NCI-H345 (cell line): ENCODE data around the gene SLC4A4.
A peak's percentile ranks its signal among the peaks of the same experiment; 100 is the strongest.

Experiments used
- DNase-seq: peaks from one replicate; lab custom pipeline; 2025; lab: John Stamatoyannopoulos, UW

The SLC4A4 gene

DNA sequence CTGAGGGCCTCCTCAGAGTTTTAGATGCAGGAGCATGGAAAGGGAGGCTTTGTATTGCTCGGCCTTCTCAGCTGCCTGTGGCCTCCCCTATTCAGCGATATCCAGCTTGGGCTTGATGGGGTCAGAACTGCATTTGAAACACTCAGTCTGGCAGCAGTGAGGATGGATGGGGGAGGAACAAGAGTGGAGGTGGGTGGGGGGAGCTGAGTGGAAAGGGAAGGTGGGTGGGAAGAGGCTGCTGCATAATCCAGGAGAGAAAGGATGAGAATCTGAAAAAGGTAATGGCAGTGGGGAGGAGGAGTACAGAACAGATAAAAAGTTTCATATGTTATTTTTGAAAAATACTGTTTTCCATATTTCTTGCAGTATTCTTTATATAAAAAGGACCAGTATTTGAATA, 202.7 kb downstream of the SLC4A4 start:
- DNase-seq: no peak

DNA sequence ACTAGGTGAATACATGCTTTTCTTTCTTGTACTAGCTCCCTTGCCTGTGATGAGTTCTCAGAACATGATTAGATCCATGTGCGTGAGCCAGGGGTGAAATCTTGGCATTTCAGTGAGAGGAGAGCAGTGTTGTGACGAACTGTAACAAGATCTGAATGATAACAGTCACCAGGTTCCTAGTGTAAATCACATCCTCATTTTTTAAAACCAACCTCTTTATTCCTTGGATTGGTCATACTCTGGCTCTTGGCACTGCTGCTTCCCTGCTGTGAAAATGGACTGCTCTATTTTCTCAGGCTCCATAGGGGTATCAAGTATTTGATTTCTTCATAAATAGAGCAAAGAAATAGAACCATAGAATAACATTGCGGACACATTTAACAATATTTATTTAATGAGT, 206.3 kb downstream of the SLC4A4 start:
- peak; percentile 3 for DNase-seq

DNA sequence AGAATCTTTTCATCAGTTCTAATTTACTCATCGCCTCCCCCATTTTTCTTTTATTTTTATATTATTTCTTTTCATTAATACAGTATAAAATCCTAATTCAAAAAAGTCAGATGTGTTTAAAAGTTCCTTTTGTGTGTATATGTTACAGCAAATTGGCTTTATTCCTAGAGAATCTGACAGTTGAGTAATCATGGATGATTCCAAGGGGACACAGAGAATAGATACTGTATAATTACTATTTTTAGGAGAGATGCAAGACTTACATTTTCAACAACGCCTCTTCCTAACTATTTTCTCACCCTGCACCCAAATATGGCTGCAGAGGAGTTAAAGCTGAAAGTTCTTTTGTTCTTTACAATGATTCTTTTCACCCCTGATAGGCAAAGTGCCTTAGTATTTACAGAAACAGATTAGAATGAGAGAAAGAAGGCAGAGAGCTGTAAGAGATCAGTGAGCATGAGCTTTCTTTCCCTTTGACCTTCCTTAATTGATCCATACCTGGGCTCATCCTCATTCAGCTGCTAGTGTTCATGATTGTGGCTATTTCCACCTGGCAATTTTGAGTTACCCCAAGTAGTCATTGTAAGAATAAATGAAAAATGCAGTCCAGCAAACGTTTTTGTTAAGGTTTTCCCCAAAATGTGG, 210.8 kb downstream of the SLC4A4 start:
- no peak for DNase-seq

DNA sequence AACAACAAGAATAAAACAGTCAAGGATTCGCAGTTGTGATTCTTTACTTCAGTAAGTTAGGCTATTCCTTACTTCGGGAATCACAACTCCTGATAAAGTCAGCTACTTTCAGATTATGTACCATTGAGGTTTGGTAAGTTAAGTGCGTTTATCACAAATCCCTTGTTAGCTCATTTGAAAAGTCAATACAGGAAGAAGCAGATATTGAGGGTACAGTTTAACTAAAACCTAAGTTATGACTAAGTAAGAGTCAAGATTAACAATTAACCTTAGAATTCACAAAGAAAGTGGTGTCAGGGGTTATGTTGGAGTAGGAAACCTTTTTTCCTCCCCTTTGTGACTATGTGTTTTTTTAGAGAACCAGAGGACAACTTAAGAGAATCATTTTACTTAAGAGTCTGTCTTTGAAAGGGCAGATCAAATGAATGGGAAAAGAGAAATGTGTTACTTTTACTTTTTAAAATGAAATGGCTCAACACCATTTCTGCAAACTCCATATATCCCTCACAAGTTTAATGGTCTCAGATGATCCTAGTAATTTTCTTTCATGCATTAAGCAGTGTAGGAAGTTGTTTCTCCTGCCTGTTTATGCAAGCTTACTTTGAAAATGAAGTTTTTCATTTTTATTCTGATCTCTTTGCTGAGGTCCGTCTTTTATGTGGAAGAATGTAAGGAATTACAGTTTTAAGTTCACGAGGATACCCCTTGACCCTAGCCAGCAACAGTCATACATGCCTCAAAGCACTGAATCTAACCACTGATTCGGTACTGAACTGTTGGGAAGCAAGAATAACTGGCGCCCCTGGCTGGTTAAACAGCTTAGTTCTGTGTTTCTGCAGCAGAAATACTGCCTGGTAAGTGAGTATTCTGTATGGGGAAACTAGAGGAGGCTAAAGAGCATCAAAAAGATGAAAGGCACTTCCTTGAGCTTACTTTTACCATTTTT, 211.7 kb downstream of the SLC4A4 start:
- no peak for DNase-seq

DNA sequence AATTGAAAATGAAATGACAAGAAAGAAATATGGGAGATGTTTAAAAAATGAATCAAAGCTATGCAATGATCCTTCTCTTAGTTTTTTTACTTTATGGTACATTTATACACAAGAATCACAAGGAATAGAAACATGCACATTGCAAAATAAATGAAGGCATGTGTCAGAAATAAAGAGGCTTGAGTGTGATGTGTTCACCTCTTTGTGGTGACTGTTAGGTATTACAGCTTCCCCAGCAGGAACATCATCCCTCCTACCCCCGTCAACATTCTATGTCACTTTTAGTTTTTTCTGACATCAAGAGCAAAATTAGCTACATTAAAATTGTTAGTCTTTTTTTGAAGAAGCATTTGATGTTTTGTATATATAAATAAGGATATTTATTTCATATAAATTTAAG, 214.8 kb downstream of the SLC4A4 start:
- DNase-seq: peak; percentile 3

DNA sequence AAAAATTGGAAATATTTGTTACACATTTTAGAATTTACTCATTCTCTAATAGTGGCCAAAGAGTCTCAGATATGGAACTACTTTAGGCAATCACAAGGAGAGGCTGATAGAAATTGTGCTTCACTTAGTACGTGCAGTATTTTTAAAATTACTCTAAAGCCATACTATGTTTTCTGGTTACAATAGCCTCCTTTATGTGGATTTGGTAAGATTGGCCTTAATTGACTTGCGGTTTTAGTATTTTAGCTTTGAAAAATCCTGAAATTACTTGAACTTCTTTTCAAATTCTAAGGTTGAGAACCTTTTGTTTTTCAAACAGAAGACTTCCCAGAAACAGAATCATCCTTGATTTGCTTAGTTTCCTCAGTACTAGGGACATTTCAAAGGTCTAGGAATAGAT, 215.2 kb downstream of the SLC4A4 start:
- no peak for DNase-seq

DNA sequence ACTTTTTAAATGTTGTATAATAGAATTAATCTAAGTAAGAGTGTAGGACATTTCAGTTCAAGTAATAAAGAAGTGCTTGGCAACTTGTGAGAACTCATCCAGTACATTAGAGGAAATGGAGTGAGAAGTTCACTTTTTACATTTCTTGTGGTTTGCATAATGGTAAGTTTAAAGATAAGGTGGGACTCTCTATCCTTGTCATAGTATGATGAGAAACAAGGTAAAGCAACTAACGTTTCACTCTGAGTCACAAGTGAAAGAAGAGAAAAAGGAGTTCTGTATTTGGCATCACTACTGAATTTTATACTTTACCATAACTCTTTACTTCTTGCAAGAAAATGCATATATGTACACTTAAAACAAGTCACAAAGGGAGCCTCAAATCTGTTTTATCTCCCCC, 219.4 kb downstream of the SLC4A4 start:
- DNase-seq: no peak

DNA sequence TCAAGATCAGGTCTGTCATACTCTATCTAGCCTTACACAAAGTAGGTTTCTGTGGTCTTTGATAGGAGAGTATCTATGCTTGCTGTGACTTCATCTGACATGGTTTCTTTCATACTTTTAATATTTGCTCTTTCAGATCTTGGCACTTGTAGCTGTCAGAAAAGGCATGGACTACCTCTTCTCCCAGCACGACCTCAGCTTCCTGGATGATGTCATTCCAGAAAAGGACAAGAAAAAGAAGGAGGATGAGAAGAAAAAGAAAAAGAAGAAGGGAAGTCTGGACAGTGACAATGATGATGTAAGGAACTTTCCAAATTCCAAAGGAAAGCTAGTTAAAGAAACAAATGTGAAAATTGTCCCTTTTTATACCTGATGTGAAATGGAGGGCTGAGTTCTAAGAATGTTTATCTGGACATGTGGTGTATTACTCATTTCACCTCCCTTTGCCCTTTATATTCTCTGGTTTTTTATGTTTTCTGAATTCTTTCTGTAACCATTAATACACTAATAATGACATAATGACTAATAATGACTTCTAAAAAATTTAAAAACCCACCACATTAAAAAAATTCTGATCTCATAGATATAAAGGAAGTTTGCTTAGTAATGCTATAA, 221.2 kb downstream of the SLC4A4 start:
- no peak for DNase-seq

DNA sequence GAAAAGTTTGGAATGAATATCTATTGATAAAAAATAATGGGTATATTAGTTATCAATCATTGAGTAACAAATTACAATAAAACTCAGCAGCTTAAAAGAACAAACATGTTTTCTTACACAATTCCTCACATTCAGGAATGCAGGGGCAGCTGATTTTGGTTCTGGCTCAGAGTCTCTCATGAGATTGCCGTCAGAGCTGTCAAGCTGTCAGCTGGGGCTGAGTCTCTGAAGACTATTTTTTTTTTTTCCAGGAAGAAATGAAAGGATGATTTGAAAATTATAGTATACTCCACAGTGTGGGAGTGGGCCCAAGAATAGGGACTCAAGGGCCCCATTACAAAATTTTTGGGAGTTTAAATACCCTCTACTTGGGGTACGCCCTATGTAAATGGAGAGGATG, 226.0 kb downstream of the SLC4A4 start:
- no peak for DNase-seq

DNA sequence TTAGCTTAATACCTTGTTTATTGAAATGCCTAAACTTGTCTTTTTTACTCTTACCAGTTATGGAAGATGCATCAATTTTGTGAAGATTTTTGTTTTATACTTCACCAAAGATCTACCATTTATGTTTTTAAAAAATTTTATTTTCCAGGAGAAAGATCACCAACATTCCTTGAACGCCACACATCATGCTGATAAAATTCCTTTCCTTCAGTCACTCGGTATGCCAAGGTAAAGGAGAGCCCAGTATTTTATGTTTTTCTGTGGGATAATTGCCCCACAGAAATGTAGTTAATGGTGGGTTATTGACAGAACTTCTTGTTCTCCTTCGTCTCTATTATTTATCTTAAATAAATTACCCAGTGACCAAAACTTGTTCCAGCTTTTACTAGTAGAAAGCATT, 228.0 kb downstream of the SLC4A4 start:
- no peak for DNase-seq

DNA sequence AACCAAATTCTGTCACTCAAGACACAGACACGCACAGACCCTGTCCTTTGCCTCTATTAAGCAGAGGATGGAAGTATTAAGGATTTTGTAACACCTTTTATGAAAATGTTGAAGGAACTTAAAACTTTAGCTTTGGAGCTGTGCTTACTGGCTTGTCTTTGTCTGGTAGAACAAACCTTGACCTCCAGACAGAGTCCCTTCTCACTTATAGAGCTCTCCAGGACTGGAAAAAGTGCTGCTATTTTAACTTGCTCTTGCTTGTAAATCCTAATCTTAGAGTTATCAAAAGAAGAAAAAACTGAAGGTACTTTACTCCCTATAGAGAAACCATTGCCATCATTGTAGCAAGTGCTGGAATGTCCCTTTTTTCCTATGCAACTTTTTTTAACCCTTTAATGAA, 229.3 kb downstream of the SLC4A4 start:
- no peak for DNase-seq

DNA sequence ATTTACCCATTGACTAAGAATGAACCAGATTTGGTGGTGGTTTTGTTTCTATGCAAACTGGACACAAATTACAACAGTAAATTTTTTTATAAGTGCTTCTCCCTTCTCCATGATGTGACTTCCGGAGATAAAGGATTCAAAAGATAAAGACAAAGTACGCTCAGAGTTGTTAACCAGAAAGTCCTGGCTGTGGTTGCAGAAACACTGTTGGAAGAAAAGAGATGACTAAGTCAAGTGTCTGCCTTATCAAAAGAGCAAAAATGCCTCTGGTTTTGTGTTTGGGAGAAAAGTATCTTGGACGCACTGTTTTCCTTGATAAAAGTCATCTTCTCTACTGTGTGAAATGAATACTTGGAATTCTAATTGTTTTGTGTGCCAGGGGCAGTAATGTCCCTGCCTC, 231.7 kb downstream of the SLC4A4 start:
- no peak for DNase-seq

DNA sequence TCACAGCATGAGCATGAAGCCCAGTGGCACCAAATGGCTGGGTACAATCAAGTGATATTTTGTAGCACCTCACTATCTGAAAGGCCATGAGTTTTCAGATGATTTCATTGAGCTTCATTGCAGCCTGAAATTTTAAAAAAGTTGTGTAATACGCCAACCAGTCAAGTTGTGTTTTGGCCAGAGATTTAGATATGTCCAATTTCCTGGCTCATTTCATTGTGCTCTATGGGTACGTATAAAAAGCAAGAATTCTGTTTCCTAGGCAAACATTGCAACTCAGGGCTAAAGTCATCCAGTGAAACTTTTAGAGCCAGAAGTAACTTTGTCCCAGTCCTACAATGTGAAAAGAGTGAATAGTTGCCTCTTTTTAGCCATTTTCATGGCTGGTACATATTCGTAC, 232.5 kb downstream of the SLC4A4 start:
- no peak for DNase-seq

DNA sequence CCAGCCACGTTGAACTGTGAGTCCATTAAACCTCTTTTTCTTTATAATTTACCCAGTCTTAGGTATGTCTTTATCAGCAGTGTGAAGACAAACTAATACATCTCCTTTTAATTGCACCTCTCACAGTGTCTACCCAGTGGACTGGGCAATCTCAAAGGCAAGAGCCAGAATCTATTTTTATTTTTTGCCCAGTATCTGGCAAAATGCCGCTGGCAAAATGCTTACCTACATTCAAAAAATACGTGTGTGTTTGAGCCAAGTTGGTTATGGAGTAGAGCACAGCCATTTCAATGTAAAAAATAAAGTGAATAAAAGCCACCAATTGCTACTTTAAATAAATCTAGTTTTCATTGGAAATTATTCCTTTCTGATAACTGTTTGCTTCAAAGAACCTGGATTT, 245.2 kb downstream of the SLC4A4 start:
- no peak for DNase-seq

DNA sequence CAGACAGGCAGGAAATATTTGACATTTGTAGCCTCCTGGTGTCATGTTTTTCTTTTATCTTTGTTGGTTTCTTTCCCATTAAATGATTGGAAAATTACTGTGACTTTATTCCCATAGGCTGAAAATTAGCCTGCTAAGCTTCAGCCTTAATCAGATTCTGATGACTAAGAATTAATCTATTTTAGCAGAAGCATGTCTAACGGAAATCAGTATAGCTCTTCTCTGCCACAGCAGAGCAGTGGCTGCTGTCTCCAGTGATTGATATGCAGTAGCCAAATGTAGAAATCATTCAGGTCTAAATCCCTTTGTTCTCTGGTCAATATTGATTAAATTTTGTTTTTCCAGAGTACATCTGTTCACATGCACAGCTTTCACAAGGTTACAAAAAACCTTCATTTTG, 245.8 kb downstream of the SLC4A4 start:
- no peak for DNase-seq

DNA sequence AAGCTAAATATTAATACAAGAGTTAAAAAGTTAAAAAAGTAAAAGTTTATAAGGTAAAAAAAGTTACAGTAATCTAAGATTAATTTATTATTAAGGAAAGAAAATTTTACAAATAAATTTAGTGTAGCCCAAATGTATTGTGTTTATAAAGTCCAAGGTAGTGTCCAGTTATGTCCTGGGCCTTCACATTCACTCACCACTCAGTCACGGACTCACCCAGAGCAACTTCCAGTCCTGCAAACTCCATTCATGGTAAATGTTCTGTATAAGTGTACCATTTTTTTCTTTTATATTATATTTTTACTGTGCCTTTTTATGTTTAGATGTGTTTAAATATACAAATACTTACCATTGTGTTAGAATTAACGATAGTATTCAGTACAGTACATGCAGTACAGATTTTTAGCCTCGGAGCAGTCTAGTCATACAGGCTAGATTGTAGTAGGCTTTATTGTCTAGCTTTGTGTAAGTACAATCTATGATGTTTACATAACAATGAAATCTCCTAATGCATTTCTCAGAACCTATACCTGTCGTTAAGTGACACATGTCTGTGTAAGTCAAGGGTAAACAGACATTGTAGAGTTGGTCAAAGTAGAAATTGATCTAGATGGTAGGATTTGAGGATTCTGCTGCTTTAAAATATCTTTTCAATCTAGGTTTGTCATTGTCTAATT, 247.4 kb downstream of the SLC4A4 start:
- DNase-seq: peak; percentile 60

DNA sequence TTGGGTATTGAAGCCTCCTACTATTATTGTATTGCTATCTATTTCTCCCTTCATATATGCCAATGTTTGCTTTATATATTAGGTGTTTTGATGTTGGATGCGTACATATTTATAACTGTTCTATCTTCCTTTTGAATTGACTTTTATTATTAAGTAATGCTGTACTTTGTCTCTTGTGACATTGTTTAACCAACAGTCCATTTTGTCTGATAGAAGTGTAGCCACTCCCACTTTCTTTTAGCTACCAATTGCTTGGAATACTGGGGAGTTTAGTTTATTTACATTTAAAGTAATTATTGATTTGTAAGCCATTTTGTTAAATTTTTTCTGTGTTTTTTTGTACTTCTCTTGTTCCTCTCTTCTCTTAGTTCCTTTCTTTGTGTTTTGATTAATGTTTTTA, 249.2 kb downstream of the SLC4A4 start:
- no peak for DNase-seq

DNA sequence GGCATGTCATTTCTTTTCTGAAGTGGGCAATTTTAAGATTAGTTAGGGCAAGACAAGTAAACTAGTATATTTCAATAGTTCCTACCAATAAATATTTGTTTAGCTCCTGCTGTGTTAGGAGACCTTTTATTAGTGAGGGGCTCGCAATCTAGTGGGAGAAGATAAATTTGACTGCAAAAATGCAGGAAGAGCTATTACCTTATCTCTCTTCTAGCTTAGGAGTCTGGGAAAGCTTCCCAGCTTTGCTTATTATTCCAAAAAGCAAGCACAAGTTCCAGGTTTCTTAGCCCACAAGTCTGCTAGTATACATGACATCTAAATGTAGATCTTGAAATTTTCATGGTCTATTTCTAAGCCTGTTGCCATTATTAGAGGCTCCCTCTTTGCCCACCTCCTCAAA, 254.0 kb downstream of the SLC4A4 start:
- no peak for DNase-seq

DNA sequence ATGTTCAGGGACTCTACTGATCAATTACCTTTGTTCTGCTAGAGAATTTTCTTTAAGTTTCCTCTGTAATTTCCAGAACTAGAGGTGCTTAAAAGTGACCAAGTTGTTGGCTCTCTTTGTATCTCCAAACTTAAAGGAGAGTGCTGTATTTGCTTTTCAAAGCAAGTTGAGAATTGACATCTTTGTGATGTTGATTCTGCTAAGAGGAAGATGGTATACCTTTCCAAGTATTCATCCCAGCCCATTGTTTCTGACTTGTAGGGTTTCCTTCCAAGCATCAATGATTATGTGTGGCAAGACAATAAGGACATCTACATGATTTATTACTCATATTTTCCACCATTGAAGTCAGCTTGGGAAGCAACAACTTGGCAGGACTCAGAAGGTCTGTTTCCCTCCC, 254.5 kb downstream of the SLC4A4 start:
- DNase-seq: no peak

DNA sequence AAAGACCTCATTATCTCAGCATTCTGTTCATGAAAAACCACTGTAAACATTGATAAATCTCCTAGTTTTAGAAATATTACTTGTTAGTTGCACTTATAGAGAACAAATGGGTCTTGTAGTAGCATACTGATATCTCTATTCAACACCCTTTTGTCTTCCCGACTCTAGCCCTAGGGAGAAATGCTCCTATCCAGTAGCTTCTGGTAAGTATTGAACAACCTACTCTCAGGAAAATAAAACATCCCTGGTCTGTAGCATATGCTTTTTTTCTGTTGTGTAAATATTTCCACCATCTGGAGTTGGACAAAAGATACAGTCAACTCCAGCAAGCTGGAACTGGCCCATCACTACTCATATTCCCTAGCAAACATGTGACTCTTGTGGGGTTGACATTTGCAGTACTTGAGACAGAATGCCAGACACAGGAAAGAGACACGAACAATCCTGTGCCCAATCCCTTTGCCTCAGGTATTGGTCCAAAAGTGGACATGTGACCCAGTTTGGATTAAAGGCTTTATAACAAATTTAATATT, 256.8 kb downstream of the SLC4A4 start:
- DNase-seq: peak; percentile 95

DNA sequence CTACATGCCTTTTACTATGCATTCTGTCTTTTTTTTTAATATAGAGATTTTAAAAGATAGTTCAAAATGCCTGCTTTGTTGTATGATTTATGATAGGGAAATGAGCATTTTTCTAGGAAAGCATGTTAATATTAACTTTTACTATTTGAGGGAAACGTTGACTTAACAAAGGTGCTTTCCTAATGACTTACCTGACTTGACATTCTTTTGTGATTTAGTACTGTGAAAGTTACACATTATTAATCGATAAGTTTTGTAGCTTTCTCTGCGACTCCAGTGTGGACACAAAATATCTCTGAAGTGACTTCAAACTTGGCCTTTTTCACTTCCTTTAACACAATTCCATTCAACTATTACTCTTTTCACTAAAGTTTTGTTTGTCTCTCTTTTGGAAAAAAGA, 260.8 kb downstream of the SLC4A4 start:
- no peak for DNase-seq

DNA sequence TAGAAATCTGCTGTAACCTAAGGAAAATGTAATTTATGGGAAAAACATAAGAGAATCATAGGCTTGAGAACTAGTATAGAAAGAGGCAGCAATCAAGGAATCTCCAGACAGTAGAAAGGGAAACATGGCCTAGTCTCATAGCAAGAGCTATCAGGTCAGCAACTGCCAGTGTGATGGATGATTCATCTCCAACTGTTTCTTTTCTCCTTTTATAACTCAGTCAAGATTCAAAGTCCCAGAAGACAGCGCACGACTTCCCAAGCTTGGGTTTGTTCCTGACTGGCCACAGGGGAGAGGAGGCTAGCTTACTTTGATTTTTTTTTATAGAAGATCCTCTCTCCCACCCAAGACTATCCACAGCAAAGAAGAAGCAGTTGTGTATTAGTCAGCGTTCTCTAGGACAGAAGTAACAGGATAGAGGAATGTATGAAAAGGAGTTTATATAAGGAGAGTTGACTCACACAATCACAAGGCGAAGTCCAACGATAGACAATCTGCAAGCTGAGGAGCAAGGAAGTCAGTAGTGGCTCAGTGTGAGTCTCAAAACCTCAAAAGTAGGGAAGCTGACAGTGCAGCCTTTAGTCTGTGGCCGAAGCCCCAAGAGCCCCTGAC, 263.6 kb downstream of the SLC4A4 start:
- no peak for DNase-seq
